H1 (cell line): ENCODE data around the gene CAMTA1.

Experiments
- GABPA ChIP-seq: IDR thresholded peaks from 2 replicates; pipeline ENCODE4 v1.6.1; 2011; ENCODE audit warnings: mild to moderate bottlenecking, low read length, moderate library complexity, borderline replicate concordance; ENCODE audit not compliant: insufficient read depth
- HDAC6 ChIP-seq: IDR thresholded peaks from one replicate; pipeline ENCODE4 v1.7.1; 2012; ENCODE audit warnings: low read depth, mild to moderate bottlenecking, inconsistent platforms, low read length, moderate library complexity
- JUND ChIP-seq: IDR thresholded peaks from 2 replicates; pipeline ENCODE4 v1.6.1; 2011; ENCODE audit warnings: mild to moderate bottlenecking, improper control_type of control experiment, low read length
- POLR2AphosphoS5 ChIP-seq: IDR thresholded peaks from 2 replicates; pipeline ENCODE4 v1.6.1; 2011; ENCODE audit warnings: low read depth, low read length
- SUZ12 ChIP-seq: fragments of 200-600 bp; sonication (generic); IDR thresholded peaks from 2 replicates; pipeline ENCODE4 v1.6.1; 2012; ENCODE audit warnings: mild to moderate bottlenecking, inconsistent platforms, low read length, moderate library complexity, mixed read lengths
- TF ChIP-seq, protein P1 (sequence below), 3 experiments: IDR thresholded peaks; 1 replicate in 2 of 3; 2 replicates in 1 of 3; pipeline versions ENCODE4 v1.5.1 to v1.6.1; 2011; ENCODE audit warnings: low read length in 3 of 3, mild to moderate bottlenecking in 3 of 3, inconsistent platforms in 2 of 3, low read depth in 1 of 3, moderate library complexity in 1 of 3; ENCODE audit not compliant: insufficient read depth in 1 of 3; ENCODE audit errors: control extremely low read depth in 1 of 3

DNA sequence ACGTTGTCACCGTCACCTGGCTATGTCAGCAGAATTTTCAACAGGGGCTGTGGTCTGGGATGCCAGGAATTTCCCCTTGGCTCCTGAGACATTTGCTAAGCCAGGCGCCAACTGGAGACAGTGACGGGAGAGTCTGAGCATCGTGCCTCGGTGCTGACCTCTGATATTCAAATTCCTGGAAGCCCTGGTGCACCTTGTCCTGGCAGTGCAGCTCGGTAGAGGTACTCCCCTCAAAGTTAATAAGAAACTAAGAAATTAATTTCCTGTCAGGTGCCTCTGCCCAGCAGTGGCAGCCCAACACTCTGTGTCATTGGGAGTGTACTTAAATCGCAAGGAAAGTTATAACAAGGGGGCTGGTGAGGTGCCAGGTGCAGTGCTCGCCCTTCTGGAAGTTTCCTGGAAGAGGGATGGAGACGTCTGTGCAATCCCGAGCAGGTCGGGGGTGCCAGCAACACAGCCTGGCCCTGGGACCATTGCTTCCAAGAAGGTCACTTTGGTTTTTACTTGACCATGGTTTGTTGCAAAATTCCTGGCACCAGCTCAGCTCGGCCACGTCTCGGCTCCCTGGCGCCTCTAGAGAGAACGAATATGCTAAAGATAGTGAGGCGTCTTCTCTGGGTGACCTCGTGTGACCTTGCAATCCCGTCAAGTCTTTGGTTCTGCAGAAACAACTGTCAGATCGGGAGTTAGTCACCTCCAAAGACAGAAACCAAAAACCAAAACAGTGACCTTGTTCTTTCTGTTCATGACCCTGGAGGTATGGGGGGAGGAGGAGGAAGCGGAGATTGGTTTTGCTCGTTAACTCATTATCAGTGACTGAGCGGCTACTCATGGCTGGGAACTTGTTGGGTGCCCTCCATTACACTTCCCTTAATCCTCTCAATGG, 836.3 kb downstream of the CAMTA1 start:
- TF ChIP-seq, protein P1, sequence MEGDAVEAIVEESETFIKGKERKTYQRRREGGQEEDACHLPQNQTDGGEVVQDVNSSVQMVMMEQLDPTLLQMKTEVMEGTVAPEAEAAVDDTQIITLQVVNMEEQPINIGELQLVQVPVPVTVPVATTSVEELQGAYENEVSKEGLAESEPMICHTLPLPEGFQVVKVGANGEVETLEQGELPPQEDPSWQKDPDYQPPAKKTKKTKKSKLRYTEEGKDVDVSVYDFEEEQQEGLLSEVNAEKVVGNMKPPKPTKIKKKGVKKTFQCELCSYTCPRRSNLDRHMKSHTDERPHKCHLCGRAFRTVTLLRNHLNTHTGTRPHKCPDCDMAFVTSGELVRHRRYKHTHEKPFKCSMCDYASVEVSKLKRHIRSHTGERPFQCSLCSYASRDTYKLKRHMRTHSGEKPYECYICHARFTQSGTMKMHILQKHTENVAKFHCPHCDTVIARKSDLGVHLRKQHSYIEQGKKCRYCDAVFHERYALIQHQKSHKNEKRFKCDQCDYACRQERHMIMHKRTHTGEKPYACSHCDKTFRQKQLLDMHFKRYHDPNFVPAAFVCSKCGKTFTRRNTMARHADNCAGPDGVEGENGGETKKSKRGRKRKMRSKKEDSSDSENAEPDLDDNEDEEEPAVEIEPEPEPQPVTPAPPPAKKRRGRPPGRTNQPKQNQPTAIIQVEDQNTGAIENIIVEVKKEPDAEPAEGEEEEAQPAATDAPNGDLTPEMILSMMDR (IDR thresholded peaks at IDR 0.05; ENCODE audit: control extremely low read depth in 1 of 3, insufficient read depth in 1 of 3, low read depth in 1 of 3, low read length in 3 of 3) = no peak
- no peak for TF ChIP-seq JUND
- TF ChIP-seq SUZ12 = no peak
- no peak for TF ChIP-seq GABPA
- TF ChIP-seq POLR2AphosphoS5 = no peak
- no peak for TF ChIP-seq HDAC6
